NCI-H526 treated with DMSO at 0.1 percent for 48 hours (cell line): ENCODE measurements around the gene TNRC6A.
"Not testable (repeated sequence)": the region's sequence is repeated elsewhere in the genome, so short reads cannot be mapped to it uniquely, and the experiment has no call there.

Experiments used
- DNase-seq: peaks from one replicate; lab custom pipeline; 2025; lab: John Stamatoyannopoulos, UW

The TNRC6A gene

DNA sequence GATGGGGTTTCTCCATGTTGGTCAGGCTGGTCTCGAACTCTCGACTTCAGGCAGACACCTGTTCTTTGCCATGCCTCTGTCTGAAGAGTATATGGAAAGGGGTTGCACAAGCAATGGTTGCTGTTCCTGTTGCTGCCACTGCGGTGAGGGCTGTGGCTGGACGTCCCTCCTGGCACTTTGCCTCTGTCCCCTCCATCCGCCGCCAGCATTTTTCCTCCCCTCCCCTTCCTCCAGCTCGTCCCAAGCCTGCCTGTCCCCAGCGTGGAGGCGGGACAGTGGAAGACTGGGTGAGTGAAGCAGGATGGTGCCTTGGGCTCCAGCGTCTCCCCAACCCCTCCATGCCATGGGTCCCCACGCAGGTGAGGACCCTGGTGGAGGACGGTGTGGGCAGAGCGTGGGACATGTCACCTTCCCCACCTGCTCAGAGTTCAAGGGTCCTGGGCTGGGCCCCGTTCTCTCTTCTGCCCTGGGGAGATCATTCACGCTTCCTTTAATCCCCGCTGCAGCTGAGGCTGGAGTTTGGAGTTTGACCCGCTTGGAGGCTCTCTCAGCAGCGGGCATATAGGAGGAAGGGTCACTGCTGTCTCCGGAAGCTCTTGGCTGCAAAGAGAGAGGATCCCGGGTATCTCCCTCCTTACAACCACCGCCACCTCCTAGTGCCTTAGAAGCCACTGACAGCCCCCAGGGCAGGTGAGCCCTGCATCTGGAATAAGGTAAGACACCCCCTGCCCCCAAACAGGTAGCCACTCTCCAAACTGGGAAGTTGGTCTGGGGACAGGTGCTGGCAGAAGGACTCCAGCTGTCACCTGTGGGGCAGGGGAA, 116.5 kb downstream of the TNRC6A start, which contains the start of gene SLC5A11:
SLC5A11 (plus strand) TSS at position 238 of the 822 bp plus-strand sequence. CDS start 12,681 bp downstream, outside the sequence.
- DNase-seq = no peak

DNA sequence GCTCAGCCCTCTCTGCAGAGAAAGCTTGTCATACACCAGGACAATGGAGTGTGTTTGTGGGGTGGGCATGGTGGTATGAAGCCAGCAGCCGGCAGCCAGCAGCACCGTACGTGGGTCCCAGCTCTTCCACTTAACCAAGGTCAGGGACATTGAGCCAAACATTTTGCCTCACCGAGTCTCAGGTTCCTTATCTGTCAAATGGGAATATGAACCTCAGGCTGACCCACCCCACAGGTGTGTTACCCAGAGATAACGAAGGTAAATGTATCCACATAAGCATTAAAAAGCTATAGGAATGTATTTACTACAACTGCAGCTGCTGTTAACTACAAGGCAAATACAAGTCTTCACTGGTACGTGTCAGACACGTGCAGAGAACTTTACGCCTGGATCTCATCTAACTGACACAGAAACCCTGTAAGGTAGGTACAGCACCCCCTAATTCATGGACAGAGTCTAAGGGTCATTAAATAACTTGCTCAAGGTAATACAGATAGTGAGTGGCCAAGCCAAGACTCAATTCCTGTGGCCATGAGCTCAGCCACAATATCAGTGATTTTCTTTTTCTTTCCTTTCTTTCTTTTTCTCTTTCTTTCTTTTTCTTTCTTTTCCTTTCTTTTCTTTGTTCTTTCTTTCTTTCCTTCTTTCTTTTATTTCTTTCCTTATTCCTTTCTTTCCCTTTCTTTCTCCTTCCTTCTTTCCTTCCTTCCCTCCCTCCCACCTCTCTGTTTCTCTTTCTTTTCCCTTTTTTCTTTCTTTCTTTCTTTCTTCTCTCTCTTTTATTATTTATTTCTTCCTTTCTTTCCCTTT, 117.3 kb downstream of the TNRC6A start:
- DNase-seq = no peak

GRCh38 chr16:24847358-24847664, 117.9 kb downstream of the TNRC6A start:
- DNase-seq = no peak

DNA sequence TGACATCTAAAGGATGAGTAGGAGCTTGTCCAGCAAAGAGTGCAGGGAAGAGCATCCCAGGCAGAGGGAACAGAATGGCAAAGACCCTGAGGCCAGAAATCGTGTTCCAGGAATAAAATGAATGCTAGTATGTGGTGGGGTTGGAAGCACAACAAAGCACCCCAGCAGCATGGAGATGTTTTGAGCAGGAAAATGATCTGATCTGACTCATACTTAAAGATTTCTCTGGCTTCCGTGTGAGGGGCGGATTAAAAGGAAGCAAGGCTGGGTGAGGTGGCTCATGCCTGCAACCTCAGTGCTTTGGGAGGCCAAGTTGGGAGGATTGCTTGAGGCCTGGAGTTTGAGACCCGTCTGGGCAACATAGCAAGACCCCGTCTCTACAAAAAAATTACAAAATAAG, 118.6 kb downstream of the TNRC6A start:
- DNase-seq = no peak

DNA sequence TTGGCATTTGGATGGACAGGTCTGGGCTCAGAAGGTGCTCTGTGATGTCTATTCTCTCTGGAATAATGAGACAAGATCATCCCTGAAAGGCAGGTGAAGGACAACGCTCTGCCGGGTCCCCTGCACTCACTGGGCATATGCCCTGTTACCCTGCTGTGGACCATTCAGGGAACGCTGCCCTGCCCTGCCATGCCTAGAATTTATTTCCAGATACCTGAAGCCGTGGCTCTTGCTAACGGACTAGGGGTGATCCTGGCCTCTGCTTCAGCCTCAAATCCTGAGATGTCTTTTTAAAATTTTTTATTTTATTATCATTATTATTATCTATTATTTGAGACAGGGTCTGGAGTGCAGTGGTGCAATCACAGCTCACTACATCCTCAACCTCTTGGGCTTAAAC, 120.2 kb downstream of the TNRC6A start:
- DNase-seq = no peak

DNA sequence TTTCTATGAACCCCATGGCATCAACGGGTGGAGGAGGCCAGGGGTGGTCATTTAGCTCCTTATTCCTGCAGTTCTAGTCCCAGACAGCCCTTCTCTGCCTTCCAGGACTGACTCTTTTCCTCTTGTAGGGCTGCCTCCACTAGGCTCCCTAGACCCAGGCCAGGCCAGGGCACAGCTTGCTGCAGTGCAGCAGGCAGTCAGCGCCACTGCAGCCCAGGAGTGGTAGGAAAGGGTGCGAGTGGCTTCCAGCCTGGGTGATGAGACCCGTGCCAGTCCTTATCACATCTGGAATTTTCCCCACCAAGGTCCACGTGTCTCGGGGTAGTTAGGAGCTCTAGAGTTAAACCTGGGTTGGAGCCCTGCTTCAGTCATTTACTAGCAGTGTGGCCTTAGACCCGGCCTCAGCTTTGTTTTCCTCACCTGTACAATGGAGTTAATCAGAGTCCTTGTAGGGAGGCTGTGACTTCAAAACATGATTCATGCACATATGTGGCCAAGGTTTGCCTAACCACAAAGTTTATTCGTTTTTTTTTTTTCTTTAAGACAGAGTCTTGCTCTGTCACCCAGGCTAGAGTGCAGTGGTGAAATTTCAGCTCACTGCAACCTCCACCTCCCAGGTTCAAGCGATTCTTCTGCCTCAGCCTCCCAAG, 121.0 kb downstream of the TNRC6A start:
- DNase-seq = no peak

- no peak for DNase-seq
Observed at GRCh38 chr16:24851700-24852099, 122.2 kb downstream of the TNRC6A start.

DNA sequence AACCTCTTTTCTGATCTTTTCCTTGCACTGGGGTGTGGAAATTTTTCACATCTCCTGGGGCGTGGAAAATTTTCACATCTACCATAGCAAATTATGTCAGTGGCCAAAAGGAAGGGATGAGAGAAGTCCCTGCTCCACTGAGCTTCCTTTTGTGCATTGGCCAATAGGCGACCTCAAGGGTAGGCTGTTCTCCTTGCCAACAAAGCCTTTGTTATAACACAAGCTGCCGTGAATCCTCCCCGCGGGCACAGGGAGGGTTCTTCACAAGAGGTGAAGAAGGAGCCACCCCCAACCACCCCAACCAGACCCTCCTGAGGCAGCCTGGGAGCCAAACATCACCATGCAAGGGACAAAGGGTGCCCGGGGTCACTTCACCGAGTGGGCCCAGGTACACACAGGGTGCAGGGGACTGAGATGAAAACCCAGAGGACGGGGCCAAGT, 122.8 kb downstream of the TNRC6A start:
- DNase-seq = no peak

GRCh38 chr16:24853169-24853824, 123.8 kb downstream of the TNRC6A start:
- no peak for DNase-seq

GRCh38 chr16:24853830-24854229, 124.4 kb downstream of the TNRC6A start:
- DNase-seq = no peak

- DNase-seq = no peak
Observed at GRCh38 chr16:24854607-24855171, 125.2 kb downstream of the TNRC6A start.

GRCh38 chr16:24855678-24856077, 126.2 kb downstream of the TNRC6A start:
- DNase-seq = no peak

GRCh38 chr16:24856871-24857270, 127.4 kb downstream of the TNRC6A start:
- DNase-seq = not testable (repeated sequence)

DNA sequence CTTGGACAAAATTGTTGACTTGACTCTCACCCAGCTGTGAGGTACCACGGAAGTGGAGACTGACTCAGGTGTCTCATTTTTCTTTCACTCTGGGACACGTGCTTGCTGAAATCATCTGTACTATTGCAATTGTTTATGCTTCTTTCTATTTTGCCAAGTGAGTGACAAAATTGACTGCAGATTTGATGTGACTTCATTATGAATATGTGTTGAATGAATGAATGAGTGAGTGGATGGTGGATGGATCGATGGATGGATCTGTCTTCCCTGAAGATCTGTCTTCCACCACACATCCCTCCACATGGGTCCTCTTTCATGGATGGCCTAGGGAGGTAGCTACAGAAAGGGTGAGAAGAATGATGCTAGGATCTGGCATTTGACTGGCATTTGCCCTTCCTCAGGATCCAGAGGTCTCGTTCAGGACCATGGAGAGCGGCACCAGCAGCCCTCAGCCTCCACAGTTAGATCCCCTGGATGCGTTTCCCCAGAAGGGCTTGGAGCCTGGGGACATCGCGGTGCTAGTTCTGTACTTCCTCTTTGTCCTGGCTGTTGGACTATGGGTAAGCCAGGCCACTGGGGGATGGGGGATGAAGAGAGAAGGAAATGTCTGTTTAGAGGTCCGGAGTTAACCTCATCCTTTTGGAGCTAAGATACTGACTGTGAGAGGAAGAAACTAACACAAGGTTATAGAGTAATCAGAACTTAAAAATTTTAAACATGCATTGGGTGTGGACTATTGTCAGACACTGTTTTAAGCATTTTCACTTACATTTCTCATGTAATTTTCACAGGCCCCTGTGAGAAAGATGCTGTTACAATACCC, 129.0 kb downstream of the TNRC6A start:
- no peak for DNase-seq

DNA sequence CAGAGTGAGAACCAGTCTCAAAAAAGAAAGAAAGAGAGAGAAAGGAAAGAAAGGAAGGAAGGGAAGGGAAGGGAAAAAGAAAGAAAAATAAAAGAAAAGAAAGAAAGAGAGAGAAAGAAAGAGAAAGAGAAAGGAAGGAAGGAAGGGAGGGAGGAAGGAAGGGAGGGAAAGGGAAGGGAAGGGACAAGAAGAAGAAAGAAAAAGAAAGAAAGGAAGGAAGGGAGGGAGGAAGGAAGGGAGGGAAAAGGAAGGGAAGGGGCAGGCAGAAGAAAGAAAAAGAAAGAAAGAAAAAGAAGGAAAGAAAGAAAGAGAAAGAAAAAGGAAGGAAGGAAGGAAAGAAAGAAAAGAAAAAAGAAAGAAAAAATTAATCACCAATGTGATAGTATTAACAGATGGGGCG, 132.0 kb downstream of the TNRC6A start:
- no peak for DNase-seq

DNA sequence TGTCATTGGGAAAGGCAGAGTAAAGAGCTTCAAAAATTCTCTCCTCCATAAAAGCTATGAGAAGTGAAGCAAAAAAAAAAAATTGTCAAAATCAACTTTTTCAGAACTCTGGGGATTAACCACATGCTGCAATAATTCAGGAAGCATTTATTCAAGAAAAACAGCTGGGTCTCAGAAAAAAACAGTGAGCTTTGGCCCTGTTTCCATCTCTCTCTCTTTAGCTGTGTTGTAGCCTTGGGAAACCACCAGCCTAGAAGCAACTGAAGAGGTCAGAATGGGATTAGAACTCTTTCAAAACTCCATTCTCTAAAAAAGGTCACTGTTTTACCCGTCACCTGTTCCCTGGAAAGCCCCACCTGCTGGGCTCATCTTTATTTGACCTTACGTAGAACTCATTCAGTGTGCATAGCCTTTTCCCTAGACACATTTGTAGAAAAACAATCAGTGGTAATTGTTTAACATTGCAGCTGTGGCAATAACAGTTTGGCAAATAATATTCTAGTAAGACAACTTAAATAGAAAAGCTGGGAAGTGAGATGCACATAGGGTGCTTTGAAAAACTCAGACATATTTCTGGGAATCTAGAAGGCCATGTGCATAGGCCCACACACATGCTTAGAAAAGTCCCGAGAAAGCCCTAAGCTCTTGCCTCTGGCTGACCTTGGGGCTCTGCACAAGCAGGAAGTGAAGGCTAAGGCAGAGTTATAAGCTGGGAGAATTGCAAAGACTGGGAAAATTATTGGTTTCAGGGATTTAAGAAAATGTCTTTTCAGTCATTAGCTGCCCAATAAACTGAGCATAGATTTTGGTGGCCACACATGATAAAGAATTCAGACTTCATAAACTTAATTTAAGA, 134.4 kb downstream of the TNRC6A start:
- DNase-seq = no peak

- no peak for DNase-seq
Observed at GRCh38 chr16:24869033-24869432, 139.6 kb downstream of the TNRC6A start.

DNA sequence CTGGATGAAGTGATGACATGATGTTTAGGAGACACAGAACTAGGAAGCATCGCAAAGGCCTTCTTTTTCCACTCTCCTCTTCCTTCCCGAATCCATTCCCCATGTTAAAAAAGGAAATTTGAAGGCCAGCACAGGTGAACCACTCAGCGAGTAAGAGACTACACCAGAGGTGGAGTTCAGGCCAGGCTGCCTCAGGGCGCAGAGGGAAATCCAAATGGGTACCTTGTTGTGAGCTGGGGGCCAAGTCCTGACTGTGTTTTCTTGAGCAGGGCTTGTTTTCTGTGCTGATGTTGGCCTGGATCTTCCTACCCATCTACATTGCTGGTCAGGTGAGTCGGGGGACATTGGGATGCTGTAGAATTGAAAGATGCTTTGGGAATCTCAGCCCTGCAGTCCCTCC, 142.4 kb downstream of the TNRC6A start:
- no peak for DNase-seq

- DNase-seq = no peak
Observed at GRCh38 chr16:24873028-24873427, 143.6 kb downstream of the TNRC6A start.

GRCh38 chr16:24875466-24875865, 146.0 kb downstream of the TNRC6A start:
- no peak for DNase-seq
